Peyer's patch (tissue), 4 donors: ENCODE measurements around the gene IPCEF1. TPM values are rescaled to one million over a fixed set of nuclear protein-coding genes. Genes with fewer than 3 reads are reported as not detected.
"Not testable (repeated sequence)": the region's sequence is repeated elsewhere in the genome, so short reads cannot be mapped to it uniquely, and the experiment has no call there.

Experiments used
- DNase-seq, 3 donors: peaks; one replicate each; pipeline ENCODE4 v3.0.0-alpha.2; 2017 to 2019
- H3K27ac ChIP-seq, 4 donors: fragments of 200-600 bp; sonication (generic); one replicate each; pipeline ENCODE4 v1.5.1; 2016 to 2019
- H3K27me3 ChIP-seq, 2 donors: fragments of 200-600 bp; sonication (generic); one replicate each; pipeline ENCODE4 v1.5.1; 2019
- H3K36me3 ChIP-seq, 3 donors: fragments of 200-600 bp; sonication (generic); one replicate each; pipeline ENCODE4 v1.5.1; 2016 to 2019
- H3K4me1 ChIP-seq, 4 donors: fragments of 200-600 bp; sonication (generic); one replicate each; pipeline ENCODE4 v1.5.1; 2016 to 2019
- H3K4me3 ChIP-seq, 4 donors: fragments of 200-600 bp; sonication (generic); 1 replicate in 3 of 4; 2 replicates in 1 of 4; pipeline ENCODE4 v1.5.1; 2016 to 2019; ENCODE audit warnings: mild to moderate bottlenecking in 1 of 4
- H3K9me3 ChIP-seq, 4 donors: fragments of 200-600 bp; sonication (generic); one replicate each; pipeline ENCODE4 v1.5.1; 2016 to 2019; ENCODE audit warnings: mild to moderate bottlenecking in 1 of 4
- POLR2A ChIP-seq, 2 donors: fragments of 450-650 bp; IDR thresholded peaks; one replicate each; pipeline ENCODE4 v1.5.1; 2017; ENCODE audit warnings: antibody characterized with exemption in 2 of 2, mild to moderate bottlenecking in 2 of 2, moderate library complexity in 2 of 2
- total RNA-seq, 4 donors: library from RNA; depleted of rRNA; stranded (reverse); fragments of >200 nt; gene quantifications; one replicate each; pipeline ENCODE4 v1.1.0, GENCODE V29; 2016
- TF ChIP-seq, protein P1 (sequence below), 6 experiments: fragments of 450-650 bp in 4 of 6; fragments of 200-600 bp in 2 of 6; sonication (generic) in 1 of 6; IDR thresholded peaks; one replicate each; pipeline ENCODE4 v1.5.1; 2017 to 2019; ENCODE audit warnings: antibody characterized with exemption in 6 of 6, mild to moderate bottlenecking in 3 of 6, moderate library complexity in 1 of 6

The IPCEF1 gene
- total RNA-seq, 4 donors from 2014 or later, result 2.1 to 19.8 (median 9.4) TPM

DNA sequence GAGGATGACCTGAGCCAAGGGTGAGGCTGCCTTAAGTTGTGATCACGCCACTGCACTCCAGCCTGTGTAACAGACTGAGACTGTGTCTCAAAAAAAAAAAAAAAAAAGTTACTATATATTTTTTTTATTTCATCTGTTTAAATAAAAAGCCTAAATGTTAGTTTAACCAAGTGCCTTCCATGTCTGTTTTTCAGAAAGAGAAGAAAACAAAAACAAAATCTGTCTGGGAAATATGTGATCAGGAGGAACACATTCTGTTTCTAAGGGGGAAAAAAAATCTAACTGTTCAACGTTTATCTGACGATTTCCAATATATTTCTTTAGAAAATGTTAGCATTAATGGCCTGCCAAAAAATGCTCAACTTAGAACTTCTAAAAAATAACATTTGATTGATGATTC lies 147.0 kb downstream of the IPCEF1 start:
- H3K4me1 ChIP-seq, result no peaks in the 10 kb centered on the region
- TF ChIP-seq, protein P1, sequence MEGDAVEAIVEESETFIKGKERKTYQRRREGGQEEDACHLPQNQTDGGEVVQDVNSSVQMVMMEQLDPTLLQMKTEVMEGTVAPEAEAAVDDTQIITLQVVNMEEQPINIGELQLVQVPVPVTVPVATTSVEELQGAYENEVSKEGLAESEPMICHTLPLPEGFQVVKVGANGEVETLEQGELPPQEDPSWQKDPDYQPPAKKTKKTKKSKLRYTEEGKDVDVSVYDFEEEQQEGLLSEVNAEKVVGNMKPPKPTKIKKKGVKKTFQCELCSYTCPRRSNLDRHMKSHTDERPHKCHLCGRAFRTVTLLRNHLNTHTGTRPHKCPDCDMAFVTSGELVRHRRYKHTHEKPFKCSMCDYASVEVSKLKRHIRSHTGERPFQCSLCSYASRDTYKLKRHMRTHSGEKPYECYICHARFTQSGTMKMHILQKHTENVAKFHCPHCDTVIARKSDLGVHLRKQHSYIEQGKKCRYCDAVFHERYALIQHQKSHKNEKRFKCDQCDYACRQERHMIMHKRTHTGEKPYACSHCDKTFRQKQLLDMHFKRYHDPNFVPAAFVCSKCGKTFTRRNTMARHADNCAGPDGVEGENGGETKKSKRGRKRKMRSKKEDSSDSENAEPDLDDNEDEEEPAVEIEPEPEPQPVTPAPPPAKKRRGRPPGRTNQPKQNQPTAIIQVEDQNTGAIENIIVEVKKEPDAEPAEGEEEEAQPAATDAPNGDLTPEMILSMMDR (IDR thresholded peaks at IDR 0.05), result no peak
- no peak for TF ChIP-seq POLR2A (IDR thresholded peaks at IDR 0.05)
- no peaks in the 10 kb centered on the region for H3K36me3 ChIP-seq
- no peak for DNase-seq
- no peak overlapping the region for H3K4me3 ChIP-seq
- H3K27me3 ChIP-seq, result no peaks in the 10 kb centered on the region
- H3K9me3 ChIP-seq, result no peaks in the 10 kb centered on the region
- no peak overlapping the region for H3K27ac ChIP-seq

DNA sequence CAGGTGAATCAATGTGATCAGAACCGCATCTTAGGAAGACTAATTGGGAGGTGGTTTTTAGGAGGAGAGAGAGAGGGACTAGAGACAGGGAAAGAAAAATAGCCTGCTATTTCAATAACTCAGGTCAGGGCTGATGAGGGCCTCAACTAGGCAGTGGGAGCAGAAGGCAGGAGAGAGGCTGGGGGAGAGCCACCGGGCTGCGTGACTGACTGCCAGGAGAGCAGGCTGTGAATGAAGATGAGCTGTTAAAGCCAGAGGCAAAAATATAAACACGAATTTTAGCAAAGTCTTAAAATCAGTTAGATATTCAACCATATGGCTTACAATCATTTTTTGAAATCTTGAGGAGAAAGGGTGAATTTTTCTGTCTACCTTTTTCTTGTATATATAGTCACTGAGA lies 149.6 kb downstream of the IPCEF1 start:
- no peak for TF ChIP-seq POLR2A (IDR thresholded peaks at IDR 0.05)
- TF ChIP-seq, protein P1 (IDR thresholded peaks at IDR 0.05), result no peak
- DNase-seq, result no peak
- H3K4me3 ChIP-seq, result no peak overlapping the region
- no peak overlapping the region for H3K27ac ChIP-seq
- H3K4me1 ChIP-seq, result no peaks in the 10 kb centered on the region
- H3K9me3 ChIP-seq, result no peaks in the 10 kb centered on the region
- no peaks in the 10 kb centered on the region for H3K36me3 ChIP-seq
- H3K27me3 ChIP-seq, result no peaks in the 10 kb centered on the region

DNA sequence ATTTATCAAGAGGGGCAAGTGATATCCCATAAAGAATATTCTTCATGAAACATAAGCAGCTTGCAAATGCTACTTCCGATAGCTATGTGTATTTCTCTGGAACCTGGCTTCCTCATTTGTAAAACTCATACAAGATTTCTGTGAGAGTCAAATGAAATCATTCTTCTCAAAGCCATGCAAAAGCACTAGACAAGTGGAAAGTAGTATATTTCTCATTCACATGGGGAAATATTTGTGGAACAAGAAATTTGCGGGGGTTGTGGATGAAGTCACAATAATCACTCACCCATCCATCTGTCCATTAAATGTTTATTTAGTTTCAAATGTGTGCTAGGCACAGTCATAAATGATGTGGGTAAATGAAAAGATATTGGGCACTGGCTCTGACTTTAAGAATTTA lies 150.5 kb downstream of the IPCEF1 start:
- Histone ChIP-seq H3K4me3 (no peak overlapping the region), H3K27ac (no peak overlapping the region), H3K9me3 (no peaks in the 10 kb centered on the region), H3K27me3 (no peaks in the 10 kb centered on the region), H3K4me1 (no peaks in the 10 kb centered on the region), H3K36me3 (no peaks in the 10 kb centered on the region)
- TF ChIP-seq, protein P1 (IDR thresholded peaks at IDR 0.05), result no peak
- no peak for TF ChIP-seq POLR2A (IDR thresholded peaks at IDR 0.05)
- no peak for DNase-seq

DNA sequence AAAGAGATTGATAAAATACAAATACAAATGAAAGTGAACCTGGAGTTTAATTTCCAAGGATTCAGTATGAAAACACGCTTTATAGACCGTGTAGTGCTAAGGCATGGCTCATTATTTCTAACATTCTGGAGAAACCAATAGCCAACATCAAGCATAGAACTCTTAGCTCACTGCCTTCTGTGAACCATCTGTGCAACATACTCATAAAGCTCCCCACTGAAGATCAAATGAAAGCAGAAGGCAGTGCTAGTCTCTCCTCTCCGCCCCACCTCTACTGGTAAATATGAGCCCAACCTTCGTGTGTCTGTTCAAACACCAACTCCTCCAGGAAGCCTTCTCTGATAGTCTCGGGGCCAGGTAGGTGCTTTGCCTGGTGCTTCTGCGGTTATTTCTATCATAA lies 153.6 kb downstream of the IPCEF1 start:
- Histone ChIP-seq H3K27ac (no peak overlapping the region), H3K36me3 (no peaks in the 10 kb centered on the region), H3K9me3 (no peaks in the 10 kb centered on the region), H3K4me1 (no peaks in the 10 kb centered on the region), H3K27me3 (no peaks in the 10 kb centered on the region), H3K4me3 (no peak overlapping the region)
- TF ChIP-seq, protein P1 (IDR thresholded peaks at IDR 0.05), result no peak
- no peak for TF ChIP-seq POLR2A (IDR thresholded peaks at IDR 0.05)
- no peak for DNase-seq

DNA sequence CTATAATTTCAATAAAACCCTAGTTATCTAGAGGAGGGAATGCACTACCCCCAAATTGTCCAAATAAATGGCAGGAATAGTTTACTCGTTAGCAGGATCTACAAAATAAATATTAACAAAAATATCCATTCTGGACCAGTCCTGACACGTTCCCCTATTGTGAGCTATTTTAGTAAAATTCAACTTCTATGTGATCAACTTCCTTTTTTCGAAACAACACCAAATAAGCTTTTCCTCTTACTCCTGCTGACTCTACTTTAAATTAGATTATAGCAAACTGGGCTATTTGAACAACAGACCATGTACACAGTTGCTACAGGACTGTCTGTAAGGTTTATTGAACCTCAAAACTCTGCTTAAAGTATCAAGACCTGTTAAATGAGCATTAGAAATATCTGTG lies 154.3 kb downstream of the IPCEF1 start:
- Histone ChIP-seq H3K4me3 (no peak overlapping the region), H3K36me3 (no peaks in the 10 kb centered on the region), H3K9me3 (no peaks in the 10 kb centered on the region), H3K4me1 (no peaks in the 10 kb centered on the region), H3K27me3 (no peaks in the 10 kb centered on the region), H3K27ac (no peak overlapping the region)
- DNase-seq, result no peak
- no peak for TF ChIP-seq POLR2A (IDR thresholded peaks at IDR 0.05)
- TF ChIP-seq, protein P1 (IDR thresholded peaks at IDR 0.05), result no peak

DNA sequence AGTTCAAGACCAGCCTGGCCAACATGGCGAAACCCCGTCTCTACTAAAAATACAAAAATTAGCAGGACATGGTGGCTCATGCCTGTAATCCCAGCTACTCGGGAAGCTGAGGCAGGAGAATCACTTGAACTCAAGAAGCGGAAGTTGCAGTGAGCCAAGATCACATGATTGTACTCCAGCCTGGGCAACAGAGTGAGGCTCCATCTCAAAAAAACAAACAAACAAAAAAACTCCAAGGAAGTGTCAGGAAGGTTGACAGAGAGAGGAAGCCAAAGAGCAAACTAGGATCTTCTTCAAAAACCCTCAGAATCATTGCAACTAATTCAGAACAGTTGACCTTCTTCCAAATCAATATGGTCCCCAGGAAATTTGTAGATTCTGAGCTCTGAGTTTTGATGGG lies 154.9 kb downstream of the IPCEF1 start:
- not testable (repeated sequence) for H3K9me3 ChIP-seq, H3K27ac ChIP-seq, H3K36me3 ChIP-seq, H3K27me3 ChIP-seq, H3K4me3 ChIP-seq, DNase-seq, H3K4me1 ChIP-seq
